ENCODE data around the gene TSFM. TPM values are rescaled to one million over a fixed set of nuclear protein-coding genes. Genes with fewer than 3 reads are reported as not detected.
A peak's percentile ranks its signal among the peaks of the same experiment; 100 is the strongest.

Gene TSFM
- total and polyA plus RNA-seq, 2 of the 13 experiments (the other 11 are each of a cell fraction or from before 2014, with no cell fraction given): 29.8 to 68.3 TPM

GRCh38 chr12:57846577-57847319 is 64.2 kb downstream of the TSFM start, which contains the start of gene CTDSP2 (continued):
- TF ChIP-seq ZHX2 (IDR thresholded peaks at IDR 0.05; ENCODE audit: low read depth): no peak
- no peak for TF ChIP-seq ZHX2 (CRISPR knock-in tag; IDR thresholded peaks at IDR 0.05; ENCODE audit: borderline replicate concordance)
- no peak for TF ChIP-seq FOSL1 (CRISPR knock-in tag; IDR thresholded peaks at IDR 0.05; ENCODE audit: borderline replicate concordance)
- TF ChIP-seq RAD21 (CRISPR knock-in tag; IDR thresholded peaks at IDR 0.05): 0 out of 2 replicates have a peak, but pooled peaks have one; percentile 3
- TF ChIP-seq ZNF138 (CRISPR knock-in tag; IDR thresholded peaks at IDR 0.05; ENCODE audit: low read depth): no peak
- TF ChIP-seq ELF3 (CRISPR knock-in tag; IDR thresholded peaks at IDR 0.05): peak; percentile 78
- no peak for TF ChIP-seq PREB (CRISPR knock-in tag; IDR thresholded peaks at IDR 0.05)
- TF ChIP-seq RARA (CRISPR knock-in tag; IDR thresholded peaks at IDR 0.05): no peak
- TF ChIP-seq HHEX (CRISPR knock-in tag; IDR thresholded peaks at IDR 0.05): no peak
- TF ChIP-seq KLF9 (CRISPR knock-in tag; IDR thresholded peaks at IDR 0.05; ENCODE audit: low read depth): no peak
- no peak for TF ChIP-seq ZNF142 (CRISPR knock-in tag; IDR thresholded peaks at IDR 0.05)
